Brain microvascular endothelial cell (primary cell): Measurements from ENCODE around the gene IL10RA.
"Not testable (repeated sequence)": the region's sequence is repeated elsewhere in the genome, so short reads cannot be mapped to it uniquely, and the experiment has no call there.

ENCODE experiments used
- DNase-seq: peaks from one replicate; pipeline ENCODE4 v3.0.0-alpha.2; 2020
- H3K27ac ChIP-seq: fragments of 250-450 bp; sonication (Bioruptor Pico); 2 replicates; pipeline ENCODE4 v1.5.1; 2020; ENCODE audit warnings: mild to moderate bottlenecking, moderate library complexity
- H3K27me3 ChIP-seq: fragments of 250-450 bp; sonication (Bioruptor Pico); replicated peaks from 2 replicates; pipeline ENCODE4 v1.5.1; 2020; ENCODE audit warnings: mild to moderate bottlenecking
- H3K36me3 ChIP-seq: fragments of 250-450 bp; sonication (Bioruptor Pico); replicated peaks from 2 replicates; pipeline ENCODE4 v1.5.1; 2020; ENCODE audit warnings: mild to moderate bottlenecking
- H3K4me3 ChIP-seq: 2 replicates; pipeline ENCODE4 v1.5.1; 2011; ENCODE audit warnings: low read depth, mild to moderate bottlenecking, control low read depth, low read length, moderate library complexity
- in situ Hi-C: cut with HindIII; loops from 2 replicates; pipeline ENCODE4 v1.10.0; 2017; ENCODE audit warnings: low sequenced_read_pairs, low pct_ligation_motif_present
- TF ChIP-seq, protein P1 (sequence below): IDR thresholded peaks from 2 replicates; pipeline ENCODE4 v1.5.1; 2011; ENCODE audit warnings: low read depth, mild to moderate bottlenecking, moderate library complexity, low read length, control low read depth, inconsistent platforms; ENCODE audit errors: missing control alignments

IL10RA gene

GRCh38 chr11:117944554-117944953 is 41.6 kb upstream of the IL10RA start:
- TF ChIP-seq, protein P1, sequence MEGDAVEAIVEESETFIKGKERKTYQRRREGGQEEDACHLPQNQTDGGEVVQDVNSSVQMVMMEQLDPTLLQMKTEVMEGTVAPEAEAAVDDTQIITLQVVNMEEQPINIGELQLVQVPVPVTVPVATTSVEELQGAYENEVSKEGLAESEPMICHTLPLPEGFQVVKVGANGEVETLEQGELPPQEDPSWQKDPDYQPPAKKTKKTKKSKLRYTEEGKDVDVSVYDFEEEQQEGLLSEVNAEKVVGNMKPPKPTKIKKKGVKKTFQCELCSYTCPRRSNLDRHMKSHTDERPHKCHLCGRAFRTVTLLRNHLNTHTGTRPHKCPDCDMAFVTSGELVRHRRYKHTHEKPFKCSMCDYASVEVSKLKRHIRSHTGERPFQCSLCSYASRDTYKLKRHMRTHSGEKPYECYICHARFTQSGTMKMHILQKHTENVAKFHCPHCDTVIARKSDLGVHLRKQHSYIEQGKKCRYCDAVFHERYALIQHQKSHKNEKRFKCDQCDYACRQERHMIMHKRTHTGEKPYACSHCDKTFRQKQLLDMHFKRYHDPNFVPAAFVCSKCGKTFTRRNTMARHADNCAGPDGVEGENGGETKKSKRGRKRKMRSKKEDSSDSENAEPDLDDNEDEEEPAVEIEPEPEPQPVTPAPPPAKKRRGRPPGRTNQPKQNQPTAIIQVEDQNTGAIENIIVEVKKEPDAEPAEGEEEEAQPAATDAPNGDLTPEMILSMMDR = no peak
- Histone ChIP-seq H3K27ac (no peak overlapping the region), H3K4me3 (no peak overlapping the region), H3K36me3 (no peaks in the 10 kb centered on the region), H3K27me3 (no peaks in the 10 kb centered on the region)
- in situ Hi-C loops = loop anchor here (25.0 kb wide), 1 partner anchor 107 kb away; no protein-coding TSS in a partner anchor
- no peak for DNase-seq

DNA sequence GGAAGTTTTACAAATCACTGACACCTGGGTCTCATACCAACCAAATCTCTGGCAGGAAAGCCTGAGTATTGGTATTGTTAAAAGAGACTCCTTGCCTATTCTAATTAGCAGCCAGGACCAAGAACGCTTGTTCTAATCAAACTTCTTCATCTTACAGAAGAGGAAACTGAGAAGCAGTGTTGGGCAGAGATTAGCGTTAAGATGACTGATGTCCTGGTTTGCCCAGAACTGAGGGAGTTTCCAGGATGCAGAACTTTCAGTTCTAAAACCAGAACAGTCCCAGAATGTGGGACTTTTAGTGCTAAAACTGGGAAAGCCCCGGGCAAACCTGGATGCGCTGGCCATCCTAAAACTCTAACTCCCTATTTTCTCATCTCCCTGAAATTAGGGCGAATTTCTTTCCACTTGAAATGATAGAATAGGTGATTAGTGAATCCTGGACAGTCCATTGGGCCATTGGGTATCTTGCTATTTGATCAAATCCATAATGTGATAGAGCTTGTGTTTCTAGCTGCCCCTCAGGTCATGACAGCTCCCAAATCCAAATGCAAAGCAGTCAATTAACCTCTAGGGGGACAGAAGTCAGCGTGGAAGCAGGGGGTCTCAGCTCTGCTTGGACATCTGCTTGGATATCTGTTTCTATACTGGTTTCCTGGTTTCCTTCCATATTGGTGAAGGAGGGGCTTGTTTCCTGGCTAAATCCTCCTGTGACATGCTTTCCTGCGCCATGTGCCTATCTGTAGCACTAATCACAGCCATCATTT is 41.0 kb upstream of the IL10RA start:
- no peaks in the 10 kb centered on the region for H3K36me3 ChIP-seq
- no peak for DNase-seq
- TF ChIP-seq, protein P1 = peak; percentile 28
- H3K27me3 ChIP-seq = no peaks in the 10 kb centered on the region
- no peak overlapping the region for H3K27ac ChIP-seq
- no peak overlapping the region for H3K4me3 ChIP-seq
- in situ Hi-C loops = loop anchor here (25.0 kb wide), 1 partner anchor 108 kb away; no protein-coding TSS in a partner anchor

- Histone ChIP-seq H3K27ac (no peak overlapping the region), H3K27me3 (peaks cover 2% of the 10 kb centered on the region), H3K36me3 (no peaks in the 10 kb centered on the region), H3K4me3 (no peak overlapping the region)
- no peak for DNase-seq
- in situ Hi-C loops = loop anchor here (25.0 kb wide), 1 partner anchor 109 kb away; no protein-coding TSS in a partner anchor
- TF ChIP-seq, protein P1 = no peak
These were observed 39.9 kb upstream of the IL10RA start for GRCh38 chr11:117946156-117946841.

DNA sequence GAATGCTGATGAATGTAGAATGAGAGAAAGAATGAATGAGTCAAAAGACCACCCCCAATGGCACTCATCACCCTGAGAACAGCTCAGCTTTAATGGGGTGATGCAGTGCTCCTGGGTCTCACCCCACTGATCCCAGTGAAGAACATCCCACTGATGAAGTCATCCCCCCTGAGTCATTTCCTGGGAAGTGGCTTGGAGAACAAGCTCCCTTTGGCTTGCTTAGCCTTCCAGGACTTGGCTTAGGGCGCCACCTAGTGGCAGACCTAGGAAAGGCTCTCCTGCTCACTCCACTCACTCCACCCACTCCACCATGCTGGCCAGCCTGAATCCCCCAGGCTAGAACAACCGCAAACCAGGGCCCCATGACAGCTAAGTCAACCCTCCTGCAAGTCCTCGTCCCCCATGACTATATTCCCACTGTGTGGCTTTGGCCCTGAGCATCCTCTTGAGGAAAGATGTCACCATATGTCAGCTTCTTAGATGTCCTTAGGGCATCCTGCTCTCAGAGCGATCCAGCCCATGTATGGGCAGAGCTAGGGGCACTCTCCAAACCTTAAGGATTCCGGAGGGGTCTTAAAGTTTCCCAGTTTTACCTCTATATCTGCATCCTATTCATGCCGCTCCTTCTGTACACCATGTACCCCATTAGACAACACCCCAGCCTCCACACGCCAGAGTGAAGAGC is 39.2 kb upstream of the IL10RA start:
- in situ Hi-C loops = loop anchor here (25.0 kb wide), 1 partner anchor 110 kb away; no protein-coding TSS in a partner anchor
- Histone ChIP-seq H3K4me3 (no peak overlapping the region), H3K27ac (no peak overlapping the region), H3K36me3 (no peaks in the 10 kb centered on the region), H3K27me3 (peaks cover 7% of the 10 kb centered on the region)
- DNase-seq = peak; percentile 84
- TF ChIP-seq, protein P1 = peak; percentile 95

GRCh38 chr11:117947751-117948150 is 38.4 kb upstream of the IL10RA start:
- not testable (repeated sequence) for H3K27me3 ChIP-seq, H3K4me3 ChIP-seq, H3K36me3 ChIP-seq, DNase-seq, H3K27ac ChIP-seq
- in situ Hi-C loops = loop anchor here (25.0 kb wide), 1 partner anchor 110 kb away; no protein-coding TSS in a partner anchor

GRCh38 chr11:117948466-117948865 is 37.7 kb upstream of the IL10RA start:
- in situ Hi-C loops = loop anchor here (25.0 kb wide), 1 partner anchor 111 kb away; no protein-coding TSS in a partner anchor
- DNase-seq, H3K27ac ChIP-seq: not testable (repeated sequence)

More at GRCh38 chr11:117948466-117948865, 37.7 kb upstream of the IL10RA start:
- H3K36me3 ChIP-seq, H3K4me3 ChIP-seq, H3K27me3 ChIP-seq: not testable (repeated sequence)
